Karpas-422 (cell line): Measurements from ENCODE around the gene DHCR24. TPM values are rescaled to one million over a fixed set of nuclear protein-coding genes. Genes with fewer than 3 reads are reported as not detected.

ENCODE experiments used
- DNase-seq: peaks from one replicate; pipeline ENCODE4 v3.0.0-alpha.2; 2015
- H2AFZ ChIP-seq: fragments of 200-600 bp; sonication (generic); 2 replicates; pipeline ENCODE4 v1.6.1; 2014; ENCODE audit warnings: antibody characterized with exemption, low read length, mixed read lengths
- H3K27ac ChIP-seq: fragments of 200-600 bp; sonication (generic); 2 replicates; pipeline ENCODE4 v1.5.1; 2014; ENCODE audit warnings: mild to moderate bottlenecking, low read length, moderate library complexity
- H3K27me3 ChIP-seq: fragments of 200-600 bp; sonication (generic); 2 replicates; pipeline ENCODE4 v1.6.1; 2014; ENCODE audit warnings: low read length, mixed read lengths
- H3K36me3 ChIP-seq: fragments of 200-600 bp; sonication (generic); 2 replicates; pipeline ENCODE4 v1.6.1; 2014; ENCODE audit warnings: low read length, mixed read lengths; ENCODE audit not compliant: insufficient read depth
- H3K4me1 ChIP-seq: fragments of 200-600 bp; sonication (generic); 2 replicates; pipeline ENCODE4 v1.6.1; 2014; ENCODE audit warnings: mild to moderate bottlenecking, low read length, mixed read lengths
- H3K4me2 ChIP-seq: fragments of 200-600 bp; sonication (generic); 2 replicates; pipeline ENCODE4 v1.6.1; 2014; ENCODE audit warnings: low read length, low read depth, mild to moderate bottlenecking; ENCODE audit not compliant: poor library complexity, severe bottlenecking
- H3K4me3 ChIP-seq: fragments of 200-600 bp; sonication (generic); 2 replicates; pipeline ENCODE4 v1.5.1; 2014; ENCODE audit warnings: mild to moderate bottlenecking, antibody characterized with exemption, low read length, mixed read lengths
- H3K79me2 ChIP-seq: fragments of 200-600 bp; sonication (generic); 2 replicates; pipeline ENCODE4 v1.6.1; 2014; ENCODE audit warnings: mild to moderate bottlenecking, low read length, mixed read lengths
- H3K9ac ChIP-seq: fragments of 200-600 bp; sonication (generic); 2 replicates; pipeline ENCODE4 v1.6.0; 2014; ENCODE audit warnings: low read length
- H3K9me2 ChIP-seq: fragments of 200-600 bp; sonication (generic), shearing (Covaris generic); replicated peaks from 2 replicates; pipeline ENCODE4 v1.6.0; 2014; ENCODE audit warnings: mild to moderate bottlenecking, low read length, moderate library complexity; ENCODE audit not compliant: insufficient read depth
- H3K9me3 ChIP-seq: fragments of 300-700, 200-600 bp; sonication (generic); 2 replicates; pipeline ENCODE4 v1.6.1; 2014; ENCODE audit warnings: low read length, mixed read lengths
- H4K20me1 ChIP-seq: fragments of 200-600 bp; sonication (generic); 2 replicates; pipeline ENCODE4 v1.6.1; 2014; ENCODE audit warnings: mild to moderate bottlenecking, antibody characterized with exemption, low read length, low read depth; ENCODE audit not compliant: insufficient read depth
- total RNA-seq: library from RNA; depleted of rRNA; stranded (reverse); fragments of >200 nt; shearing (Covaris generic); gene quantifications from 2 replicates; pipeline ENCODE4 v1.2.3, GENCODE V29; 2014; ENCODE audit warnings: low replicate concordance

DHCR24 gene
- total RNA-seq, 1 experiment from 2014 or later: 115 TPM

- Histone ChIP-seq H3K9me2 (no peaks in the 10 kb centered on the region), H3K4me1 (no peaks in the 10 kb centered on the region), H3K27me3 (no peaks in the 10 kb centered on the region), H3K79me2 (no peaks in the 10 kb centered on the region), H4K20me1 (no peaks in the 10 kb centered on the region), H3K27ac (no peak overlapping the region), H3K9ac (no peak overlapping the region), H2AFZ (no peak overlapping the region), H3K4me2 (no peak overlapping the region), H3K36me3 (no peaks in the 10 kb centered on the region), H3K4me3 (no peak overlapping the region), H3K9me3 (no peaks in the 10 kb centered on the region)
- DNase-seq: no peak
These were observed 51.0 kb downstream of the DHCR24 start for GRCh38 chr1:54835970-54836369.

GRCh38 chr1:54835131-54835898, 51.7 kb downstream of the DHCR24 start:
- H3K36me3 ChIP-seq: no peaks in the 10 kb centered on the region
- no peaks in the 10 kb centered on the region for H3K9me3 ChIP-seq
- H3K27me3 ChIP-seq: no peaks in the 10 kb centered on the region
- DNase-seq: no peak
- H3K4me2 ChIP-seq: no peak overlapping the region
- no peak overlapping the region for H3K4me3 ChIP-seq
- H3K9me2 ChIP-seq: no peaks in the 10 kb centered on the region
- H3K79me2 ChIP-seq: no peaks in the 10 kb centered on the region
- no peak overlapping the region for H3K27ac ChIP-seq
- H2AFZ ChIP-seq: no peak overlapping the region
- H4K20me1 ChIP-seq: no peaks in the 10 kb centered on the region
- no peak overlapping the region for H3K9ac ChIP-seq
- no peaks in the 10 kb centered on the region for H3K4me1 ChIP-seq

- Histone ChIP-seq H3K9ac (no peak overlapping the region), H3K36me3 (no peaks in the 10 kb centered on the region), H3K27ac (no peak overlapping the region), H3K4me3 (no peak overlapping the region), H3K79me2 (no peaks in the 10 kb centered on the region), H4K20me1 (no peaks in the 10 kb centered on the region), H3K9me2 (no peaks in the 10 kb centered on the region), H3K27me3 (no peaks in the 10 kb centered on the region), H3K9me3 (no peaks in the 10 kb centered on the region), H2AFZ (no peak overlapping the region), H3K4me1 (no peaks in the 10 kb centered on the region), H3K4me2 (no peak overlapping the region)
- DNase-seq: no peak
These were observed 52.9 kb downstream of the DHCR24 start for GRCh38 chr1:54834007-54834541.

- Histone ChIP-seq H3K27me3 (no peaks in the 10 kb centered on the region), H3K79me2 (no peaks in the 10 kb centered on the region), H3K9me3 (no peaks in the 10 kb centered on the region), H3K36me3 (no peaks in the 10 kb centered on the region), H3K4me2 (no peak overlapping the region), H3K4me3 (no peak overlapping the region), H3K9ac (no peak overlapping the region), H3K4me1 (no peaks in the 10 kb centered on the region), H4K20me1 (no peaks in the 10 kb centered on the region), H3K27ac (no peak overlapping the region), H3K9me2 (no peaks in the 10 kb centered on the region), H2AFZ (no peak overlapping the region)
- DNase-seq: no peak
These were observed 53.9 kb downstream of the DHCR24 start for GRCh38 chr1:54833121-54833520.

- DNase-seq: no peak
- Histone ChIP-seq H3K9me2 (no peaks in the 10 kb centered on the region), H3K27ac (no peak overlapping the region)
These were observed 60.7 kb downstream of the DHCR24 start for GRCh38 chr1:54826226-54826816.

GRCh38 chr1:54825696-54826095, 61.3 kb downstream of the DHCR24 start:
- Histone ChIP-seq H3K9me2 (no peaks in the 10 kb centered on the region), H4K20me1 (no peaks in the 10 kb centered on the region), H3K4me1 (no peaks in the 10 kb centered on the region), H3K27me3 (no peaks in the 10 kb centered on the region), H3K9ac (no peak overlapping the region), H3K36me3 (no peaks in the 10 kb centered on the region), H3K4me3 (no peak overlapping the region), H3K4me2 (no peak overlapping the region), H2AFZ (no peak overlapping the region), H3K79me2 (no peaks in the 10 kb centered on the region), H3K9me3 (peaks cover 13% of the 10 kb centered on the region), H3K27ac (no peak overlapping the region)
- DNase-seq: no peak

More at GRCh38 chr1:54826226-54826816, 60.7 kb downstream of the DHCR24 start:
- no peaks in the 10 kb centered on the region for H3K79me2 ChIP-seq
- H4K20me1 ChIP-seq: no peaks in the 10 kb centered on the region
- no peaks in the 10 kb centered on the region for H3K36me3 ChIP-seq
- no peak overlapping the region for H3K9ac ChIP-seq
- H3K27me3 ChIP-seq: no peaks in the 10 kb centered on the region
- no peak overlapping the region for H3K4me3 ChIP-seq
- H3K4me2 ChIP-seq: no peak overlapping the region
- no peak overlapping the region for H2AFZ ChIP-seq
- H3K9me3 ChIP-seq: peaks cover 13% of the 10 kb centered on the region
- H3K4me1 ChIP-seq: no peaks in the 10 kb centered on the region

- Histone ChIP-seq H3K9ac (no peak overlapping the region), H3K4me1 (no peaks in the 10 kb centered on the region), H3K79me2 (no peaks in the 10 kb centered on the region), H3K9me3 (peaks cover 13% of the 10 kb centered on the region), H2AFZ (no peak overlapping the region), H3K27ac (no peak overlapping the region), H4K20me1 (no peaks in the 10 kb centered on the region), H3K27me3 (no peaks in the 10 kb centered on the region), H3K9me2 (no peaks in the 10 kb centered on the region), H3K4me2 (no peak overlapping the region), H3K4me3 (no peak overlapping the region), H3K36me3 (no peaks in the 10 kb centered on the region)
- DNase-seq: no peak
These were observed 63.3 kb downstream of the DHCR24 start for GRCh38 chr1:54823670-54824069.

GRCh38 chr1:54819733-54820132, 67.3 kb downstream of the DHCR24 start:
- H3K9ac ChIP-seq: no peak overlapping the region
- H3K4me3 ChIP-seq: no peak overlapping the region
- no peaks in the 10 kb centered on the region for H3K27me3 ChIP-seq
- no peak for DNase-seq
- H3K79me2 ChIP-seq: no peaks in the 10 kb centered on the region
- H3K9me2 ChIP-seq: no peaks in the 10 kb centered on the region
- no peaks in the 10 kb centered on the region for H4K20me1 ChIP-seq
- H3K9me3 ChIP-seq: peaks cover 9% of the 10 kb centered on the region
- H3K4me2 ChIP-seq: no peak overlapping the region
- H3K36me3 ChIP-seq: no peaks in the 10 kb centered on the region
- no peaks in the 10 kb centered on the region for H3K4me1 ChIP-seq
- no peak overlapping the region for H3K27ac ChIP-seq
- H2AFZ ChIP-seq: no peak overlapping the region
